Activated CD4-positive, alpha-beta T cell treated with anti-CD3 and anti-CD28 coated beads, Interleukin-2, amount 50 U/mL, for 48 hours (primary cell): ENCODE measurements around the gene TIGD3.

Source experiments
- DNase-seq, 2 experiments: peaks; one replicate each; pipeline ENCODE4 v3.0.0-alpha.2; 2020

Gene TIGD3

GRCh38 chr11:65390996-65391395 is 36.4 kb downstream of the TIGD3 start:
- DNase-seq: no peak

GRCh38 chr11:65392186-65392829 is 37.8 kb downstream of the TIGD3 start:
- no peak for DNase-seq

GRCh38 chr11:65392899-65393298 is 38.3 kb downstream of the TIGD3 start:
- no peak for DNase-seq

GRCh38 chr11:65393513-65394079 is 39.0 kb downstream of the TIGD3 start:
- DNase-seq: no peak

- DNase-seq: no peak
Observed at GRCh38 chr11:65394125-65394536, 39.6 kb downstream of the TIGD3 start.

GRCh38 chr11:65395961-65396530 is 41.5 kb downstream of the TIGD3 start:
- DNase-seq: no peak

GRCh38 chr11:65396769-65397745 is 42.5 kb downstream of the TIGD3 start:
- DNase-seq: no peak

GRCh38 chr11:65398362-65398910 is 43.9 kb downstream of the TIGD3 start:
- no peak for DNase-seq

GRCh38 chr11:65399249-65399648 is 44.7 kb downstream of the TIGD3 start:
- DNase-seq: no peak

GRCh38 chr11:65399845-65400244 is 45.3 kb downstream of the TIGD3 start:
- no peak for DNase-seq

GRCh38 chr11:65400307-65401072 is 45.9 kb downstream of the TIGD3 start:
- DNase-seq: no peak

- DNase-seq: no peak
Observed at GRCh38 chr11:65401073-65401802, 46.7 kb downstream of the TIGD3 start.

GRCh38 chr11:65401803-65402248 is 47.3 kb downstream of the TIGD3 start:
- DNase-seq: no peak

GRCh38 chr11:65402790-65403189 is 48.2 kb downstream of the TIGD3 start:
- no peak for DNase-seq

- no peak for DNase-seq
Observed at GRCh38 chr11:65403607-65404121, 49.1 kb downstream of the TIGD3 start.

GRCh38 chr11:65404210-65404609 is 49.7 kb downstream of the TIGD3 start:
- no peak for DNase-seq

- no peak for DNase-seq
Observed at GRCh38 chr11:65404638-65405339, 50.2 kb downstream of the TIGD3 start.
